ENCODE results near the gene ATP5F1C. TPM values are rescaled to one million over a fixed set of nuclear protein-coding genes. Genes with fewer than 3 reads are reported as not detected.
"Not testable (repeated sequence)": the region's sequence is repeated elsewhere in the genome, so short reads cannot be mapped to it uniquely, and the experiment has no call there.

The ATP5F1C gene
- total RNA-seq, result 100 to 1,000 TPM; 306 to 448 (median 398) TPM

DNA sequence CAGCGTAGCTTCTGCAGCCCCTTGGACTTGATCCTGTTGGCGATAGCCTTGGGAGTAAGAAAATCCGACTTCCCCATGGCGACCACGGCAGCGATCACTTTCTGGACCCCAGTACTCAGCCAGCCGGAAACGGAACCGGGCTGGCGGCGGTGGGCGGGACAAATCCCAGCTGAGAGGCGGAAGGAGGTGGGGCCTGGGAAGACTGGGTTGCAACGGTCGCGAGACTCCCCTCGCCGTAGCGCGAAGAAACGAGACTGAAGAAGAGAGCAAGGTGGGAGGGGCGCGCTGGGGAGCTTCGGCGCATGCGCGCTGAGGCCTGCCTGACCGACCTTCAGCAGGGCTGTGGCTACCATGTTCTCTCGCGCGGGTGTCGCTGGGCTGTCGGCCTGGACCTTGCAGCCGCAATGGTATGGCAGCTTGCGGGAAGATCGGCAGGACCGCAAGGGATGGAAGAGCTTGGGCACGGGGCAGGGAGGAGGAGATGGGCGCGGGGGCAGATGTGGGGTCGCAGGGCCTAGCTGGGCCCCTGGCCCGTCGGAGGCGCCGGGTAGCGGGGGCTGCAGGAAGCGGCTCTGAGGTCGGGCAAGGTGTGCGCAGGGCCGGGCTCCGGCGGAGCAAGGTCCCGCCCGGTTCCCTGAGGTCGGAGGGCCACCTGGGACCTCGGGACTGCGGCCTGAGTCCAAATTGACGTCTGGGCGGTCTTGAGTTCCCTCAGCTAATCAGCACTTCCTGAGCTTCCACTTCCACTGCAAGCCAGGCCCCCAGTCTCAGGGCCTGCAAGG lies at the start of gene ATP5F1C, which contains the start of gene KIN:
TSS of gene ATP5F1C (plus strand) at position 321 of the 782 bp plus-strand sequence. CDS start at position 352, 31 bp downstream.
TSS of gene KIN (minus strand) at position 137 of the 782 bp plus-strand sequence. CDS start at position 77, 60 bp downstream.
- DNase-seq, result peak; percentile 96 to 99 (median 97)
- Histone ChIP-seq H3K9me3 (no peaks in the 10 kb centered on the region), H3K36me3 (no peaks in the 10 kb centered on the region), H3K27ac (peak within 1 kb of the TSS; percentile 83 to 88 (median 85)), H3K4me1 (peaks cover 0 to 56% (median 6%) of the 10 kb centered on the region in 4 donors), H3K27me3 (no peaks in the 10 kb centered on the region), H3K4me3 (peak within 1 kb of the TSS; percentile 75 to 91 (median 84))
- peak; percentile 90 to 91 for TF ChIP-seq POLR2A (IDR thresholded peaks at IDR 0.05)
- TF ChIP-seq, protein P1, sequence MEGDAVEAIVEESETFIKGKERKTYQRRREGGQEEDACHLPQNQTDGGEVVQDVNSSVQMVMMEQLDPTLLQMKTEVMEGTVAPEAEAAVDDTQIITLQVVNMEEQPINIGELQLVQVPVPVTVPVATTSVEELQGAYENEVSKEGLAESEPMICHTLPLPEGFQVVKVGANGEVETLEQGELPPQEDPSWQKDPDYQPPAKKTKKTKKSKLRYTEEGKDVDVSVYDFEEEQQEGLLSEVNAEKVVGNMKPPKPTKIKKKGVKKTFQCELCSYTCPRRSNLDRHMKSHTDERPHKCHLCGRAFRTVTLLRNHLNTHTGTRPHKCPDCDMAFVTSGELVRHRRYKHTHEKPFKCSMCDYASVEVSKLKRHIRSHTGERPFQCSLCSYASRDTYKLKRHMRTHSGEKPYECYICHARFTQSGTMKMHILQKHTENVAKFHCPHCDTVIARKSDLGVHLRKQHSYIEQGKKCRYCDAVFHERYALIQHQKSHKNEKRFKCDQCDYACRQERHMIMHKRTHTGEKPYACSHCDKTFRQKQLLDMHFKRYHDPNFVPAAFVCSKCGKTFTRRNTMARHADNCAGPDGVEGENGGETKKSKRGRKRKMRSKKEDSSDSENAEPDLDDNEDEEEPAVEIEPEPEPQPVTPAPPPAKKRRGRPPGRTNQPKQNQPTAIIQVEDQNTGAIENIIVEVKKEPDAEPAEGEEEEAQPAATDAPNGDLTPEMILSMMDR (IDR thresholded peaks at IDR 0.05), result no peak

GRCh38 chr10:7738536-7739407 lies 49.2 kb upstream of the ATP5F1C start:
- no peak for DNase-seq
- Histone ChIP-seq H3K27me3 (no peaks in the 10 kb centered on the region), H3K36me3 (no peaks in the 10 kb centered on the region), H3K27ac (no peak overlapping the region), H3K9me3 (no peaks in the 10 kb centered on the region), H3K4me3 (no peak overlapping the region), H3K4me1 (no peaks in the 10 kb centered on the region)
- TF ChIP-seq POLR2A (IDR thresholded peaks at IDR 0.05), result no peak
- TF ChIP-seq, protein P1 (IDR thresholded peaks at IDR 0.05), result no peak

- TF ChIP-seq, protein P1 (IDR thresholded peaks at IDR 0.05), result no peak
- no peak for TF ChIP-seq POLR2A (IDR thresholded peaks at IDR 0.05)
- Histone ChIP-seq H3K36me3 (no peaks in the 10 kb centered on the region), H3K27ac (no peak overlapping the region), H3K27me3 (no peaks in the 10 kb centered on the region), H3K4me3 (no peak overlapping the region), H3K9me3 (no peaks in the 10 kb centered on the region), H3K4me1 (no peaks in the 10 kb centered on the region)
- DNase-seq, result no peak
Measured at GRCh38 chr10:7744307-7744706, 43.7 kb upstream of the ATP5F1C start.

- H3K27ac ChIP-seq, H3K4me1 ChIP-seq, H3K4me3 ChIP-seq, H3K9me3 ChIP-seq, H3K27me3 ChIP-seq, DNase-seq: not testable (repeated sequence)
- H3K36me3 ChIP-seq, result peaks cover 0 to 23% (median 0%) of the 10 kb centered on the region in 3 donors
Measured at GRCh38 chr10:7748637-7749036, 39.3 kb upstream of the ATP5F1C start.

- no peaks in the 10 kb centered on the region for H3K9me3 ChIP-seq
- peaks cover 0 to 39% (median 0%) of the 10 kb centered on the region in 3 donors for H3K36me3 ChIP-seq
- no peak overlapping the region for H3K27ac ChIP-seq
- DNase-seq, result no peak
- H3K4me1 ChIP-seq, result no peaks in the 10 kb centered on the region
- H3K27me3 ChIP-seq, result no peaks in the 10 kb centered on the region
- TF ChIP-seq, protein P1 (IDR thresholded peaks at IDR 0.05), result no peak
- no peak for TF ChIP-seq POLR2A (IDR thresholded peaks at IDR 0.05)
- H3K4me3 ChIP-seq, result no peak overlapping the region
Measured at GRCh38 chr10:7750222-7750621, 37.8 kb upstream of the ATP5F1C start.
